Measurements from ENCODE around the gene COL4A1. TPM values are rescaled to one million over a fixed set of nuclear protein-coding genes. Genes with fewer than 3 reads are reported as not detected.

The COL4A1 gene
- polyA plus RNA-seq (2013), result not detected

- peaks cover 14 to 100% (median 75%) of the 10 kb centered on the region in 5 experiments for H3K27me3 ChIP-seq (replicated peaks in 2 of 5; ENCODE audit: control insufficient read depth in 4 of 5, insufficient read depth in 5 of 5, low read length in 4 of 5)
- no peak within 1 kb of the TSS for H3K27ac ChIP-seq (ENCODE audit: insufficient read depth in 1 of 2, low read depth in 1 of 2, low read length in 2 of 2, poor library complexity in 1 of 2, severe bottlenecking in 2 of 2)
- no peaks in the 10 kb centered on the region for H3K36me3 ChIP-seq (ENCODE audit: control insufficient read depth in 4 of 4, insufficient read depth in 4 of 4, low read length in 3 of 4)
- no peak for DNase-seq
- WGBS (ENCODE audit: insufficient coverage), result 1% methylated on average over 68 of the region's 96 CpGs
- ChIA-PET CTCF (interaction anchor here (1.0 kb wide), 1 partner anchor 23 kb away, joined by 3 read pairs; no protein-coding TSS in a partner anchor), POLR2A (no interaction called here)
- peaks cover 0 to 32% (median 14%) of the 10 kb centered on the region in 4 experiments for H3K4me1 ChIP-seq (ENCODE audit: control extremely low read depth in 1 of 4, control insufficient read depth in 4 of 4, insufficient read depth in 4 of 4, low read length in 3 of 4)
- H3K9me3 ChIP-seq (ENCODE audit: control extremely low read depth in 1 of 5, control insufficient read depth in 4 of 5, insufficient read depth in 2 of 5, low read depth in 1 of 5, low read length in 4 of 5), result no peaks in the 10 kb centered on the region
- H3K4me3 ChIP-seq (ENCODE audit: control insufficient read depth in 1 of 7, extremely low read depth in 1 of 7, insufficient read depth in 4 of 7, low read depth in 2 of 7, low read length in 6 of 7), result peak within 1 kb of the TSS in 4 of 7 experiments; percentile 27 to 46 (median 42)
These were observed at the start of gene COL4A1, which contains the start of gene COL4A2 for GRCh38 chr13:110306960-110307766. TSS of gene COL4A1 (minus strand) at chr13:110307157. CDS start at chr13:110307027, 130 bp downstream. TSS of gene COL4A2 (plus strand) at chr13:110307284. CDS start at chr13:110307904, 620 bp downstream.

DNA sequence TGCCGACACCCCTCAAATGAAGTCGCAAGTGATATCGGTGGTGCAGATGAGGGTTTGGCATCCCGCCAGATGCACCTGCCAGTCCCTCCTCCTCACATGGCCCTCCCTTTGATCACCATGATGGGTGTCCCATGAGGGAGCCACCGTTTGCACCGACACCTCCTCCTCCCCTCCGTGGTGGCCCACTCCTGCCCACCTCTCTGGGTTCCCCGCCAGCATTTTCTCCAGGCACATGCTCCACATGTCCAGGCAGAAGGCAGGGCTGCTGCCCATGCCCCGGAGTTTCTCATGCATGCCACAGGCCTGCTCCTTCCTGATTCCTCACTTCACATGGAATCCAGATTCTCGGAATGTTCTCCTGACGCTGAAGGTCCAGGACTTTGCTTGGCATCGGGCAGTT is 49.4 kb upstream of the COL4A1 start:
- DNase-seq, result peak in 1 of 3 donors; percentile 3
- ChIA-PET POLR2A (no interaction called here), CTCF (no interaction called here)
- H3K4me3 ChIP-seq (ENCODE audit: control insufficient read depth in 1 of 7, extremely low read depth in 1 of 7, insufficient read depth in 4 of 7, low read depth in 2 of 7, low read length in 6 of 7), result no peak overlapping the region
- H3K27ac ChIP-seq (ENCODE audit: insufficient read depth in 1 of 2, low read depth in 1 of 2, low read length in 2 of 2, poor library complexity in 1 of 2, severe bottlenecking in 2 of 2), result no peak overlapping the region
- H3K27me3 ChIP-seq (replicated peaks in 2 of 5; ENCODE audit: control insufficient read depth in 4 of 5, insufficient read depth in 5 of 5, low read length in 4 of 5), result peaks cover 0 to 14% (median 6%) of the 10 kb centered on the region in 5 experiments
- H3K9me3 ChIP-seq (ENCODE audit: control extremely low read depth in 1 of 5, control insufficient read depth in 4 of 5, insufficient read depth in 2 of 5, low read depth in 1 of 5, low read length in 4 of 5), result no peaks in the 10 kb centered on the region
- no peaks in the 10 kb centered on the region for H3K36me3 ChIP-seq (ENCODE audit: control insufficient read depth in 4 of 4, insufficient read depth in 4 of 4, low read length in 3 of 4)
- WGBS (ENCODE audit: insufficient coverage), result 83% methylated on average over 11 of the region's 12 CpGs
- no peaks in the 10 kb centered on the region for H3K4me1 ChIP-seq (ENCODE audit: control extremely low read depth in 1 of 4, control insufficient read depth in 4 of 4, insufficient read depth in 4 of 4, low read length in 3 of 4)

DNA sequence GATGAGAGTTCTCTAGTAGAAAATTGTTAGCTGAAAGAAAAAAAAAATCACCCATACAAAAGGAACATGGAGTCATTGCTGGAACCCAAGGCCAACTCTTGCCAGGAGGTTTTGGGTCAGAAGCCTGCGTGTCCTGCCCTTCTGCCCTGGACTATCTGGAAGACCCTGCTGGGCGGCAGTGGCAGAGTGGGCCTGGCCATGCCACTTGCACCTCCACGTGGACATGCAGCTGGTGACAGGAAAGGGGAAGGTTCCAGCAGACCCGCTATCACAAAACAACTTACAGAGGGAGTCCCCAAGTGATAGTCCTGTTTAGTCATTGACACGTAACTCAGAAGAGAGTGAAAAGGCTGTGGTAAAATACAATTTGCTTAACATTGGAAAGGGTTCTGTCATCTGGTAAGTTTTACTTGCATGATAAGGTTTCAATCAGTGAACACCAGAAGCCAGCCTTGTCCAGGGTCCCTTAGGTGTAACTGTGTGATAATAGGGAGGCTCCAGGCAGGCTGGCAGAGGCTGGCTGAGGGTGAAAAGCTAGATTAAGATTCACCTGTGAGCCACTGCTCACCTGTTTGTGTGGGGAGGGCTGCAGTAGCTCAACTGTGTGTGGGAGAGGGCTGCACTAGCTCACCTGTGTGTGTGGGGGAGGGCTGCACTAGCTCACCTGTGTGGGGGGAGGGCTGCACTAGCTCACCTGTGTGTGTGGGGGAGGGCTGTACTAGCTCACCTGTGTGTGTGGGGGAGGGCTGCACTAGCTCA is 47.9 kb upstream of the COL4A1 start:
- WGBS (ENCODE audit: insufficient coverage), result 89% methylated on average over 5 of the region's 5 CpGs
- H3K9me3 ChIP-seq (ENCODE audit: control extremely low read depth in 1 of 5, control insufficient read depth in 4 of 5, insufficient read depth in 2 of 5, low read depth in 1 of 5, low read length in 4 of 5), result no peaks in the 10 kb centered on the region
- peaks cover 0 to 13% (median 5%) of the 10 kb centered on the region in 5 experiments for H3K27me3 ChIP-seq (replicated peaks in 2 of 5; ENCODE audit: control insufficient read depth in 4 of 5, insufficient read depth in 5 of 5, low read length in 4 of 5)
- no peak overlapping the region for H3K4me3 ChIP-seq (ENCODE audit: control insufficient read depth in 1 of 7, extremely low read depth in 1 of 7, insufficient read depth in 4 of 7, low read depth in 2 of 7, low read length in 6 of 7)
- DNase-seq, result peak; percentile 4 to 56 (median 38)
- H3K36me3 ChIP-seq (ENCODE audit: control insufficient read depth in 4 of 4, insufficient read depth in 4 of 4, low read length in 3 of 4), result no peaks in the 10 kb centered on the region
- POLR2A ChIA-PET, result no interaction called here
- no peaks in the 10 kb centered on the region for H3K4me1 ChIP-seq (ENCODE audit: control extremely low read depth in 1 of 4, control insufficient read depth in 4 of 4, insufficient read depth in 4 of 4, low read length in 3 of 4)
- H3K27ac ChIP-seq (ENCODE audit: insufficient read depth in 1 of 2, low read depth in 1 of 2, low read length in 2 of 2, poor library complexity in 1 of 2, severe bottlenecking in 2 of 2), result no peak overlapping the region
- CTCF ChIA-PET, result interaction anchor here (0.6 to 1.1 kb wide), 2 partner anchors 15 to 457 kb away, joined by 3 read pairs; no protein-coding TSS in a partner anchor

DNA sequence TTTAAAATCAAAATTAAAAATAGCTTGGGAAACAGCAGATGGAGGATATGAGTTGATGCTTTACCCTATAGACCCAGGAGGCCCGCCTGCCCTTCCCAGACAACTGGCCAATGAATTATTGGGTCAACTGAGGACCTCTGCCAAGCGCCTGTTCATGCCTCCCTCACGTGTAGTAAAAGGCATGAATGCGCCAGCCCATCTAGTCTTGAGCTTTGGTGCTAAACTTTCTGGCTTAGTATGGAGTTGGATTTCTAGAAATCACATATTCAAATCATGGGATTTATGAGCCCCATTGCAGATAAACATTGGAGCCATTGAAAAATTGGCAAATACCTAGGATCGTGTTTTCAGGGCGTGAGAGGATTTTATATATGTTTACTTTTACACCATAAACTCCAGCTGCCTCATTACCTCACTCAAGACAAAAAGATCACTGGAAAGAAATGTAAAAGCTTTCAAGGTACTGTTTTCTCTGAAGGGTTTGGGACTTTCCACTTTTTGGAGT is 47.2 kb upstream of the COL4A1 start:
- CTCF ChIA-PET, result no interaction called here
- H3K4me3 ChIP-seq (ENCODE audit: control insufficient read depth in 1 of 7, extremely low read depth in 1 of 7, insufficient read depth in 4 of 7, low read depth in 2 of 7, low read length in 6 of 7), result no peak overlapping the region
- H3K27me3 ChIP-seq (replicated peaks in 2 of 5; ENCODE audit: control insufficient read depth in 4 of 5, insufficient read depth in 5 of 5, low read length in 4 of 5), result peaks cover 0 to 12% (median 5%) of the 10 kb centered on the region in 5 experiments
- POLR2A ChIA-PET, result interaction anchor here (0.6 kb wide), 1 partner anchor 17 kb away, joined by 5 read pairs; no protein-coding TSS in a partner anchor
- no peaks in the 10 kb centered on the region for H3K4me1 ChIP-seq (ENCODE audit: control extremely low read depth in 1 of 4, control insufficient read depth in 4 of 4, insufficient read depth in 4 of 4, low read length in 3 of 4)
- H3K9me3 ChIP-seq (ENCODE audit: control extremely low read depth in 1 of 5, control insufficient read depth in 4 of 5, insufficient read depth in 2 of 5, low read depth in 1 of 5, low read length in 4 of 5), result no peaks in the 10 kb centered on the region
- H3K36me3 ChIP-seq (ENCODE audit: control insufficient read depth in 4 of 4, insufficient read depth in 4 of 4, low read length in 3 of 4), result no peaks in the 10 kb centered on the region
- H3K27ac ChIP-seq (ENCODE audit: insufficient read depth in 1 of 2, low read depth in 1 of 2, low read length in 2 of 2, poor library complexity in 1 of 2, severe bottlenecking in 2 of 2), result no peak overlapping the region
- DNase-seq, result no peak
- 97% methylated on average over 4 of the region's 6 CpGs for WGBS (ENCODE audit: insufficient coverage)

- no peaks in the 10 kb centered on the region for H3K4me1 ChIP-seq (ENCODE audit: control extremely low read depth in 1 of 4, control insufficient read depth in 4 of 4, insufficient read depth in 4 of 4, low read length in 3 of 4)
- H3K9me3 ChIP-seq (ENCODE audit: control extremely low read depth in 1 of 5, control insufficient read depth in 4 of 5, insufficient read depth in 2 of 5, low read depth in 1 of 5, low read length in 4 of 5), result no peaks in the 10 kb centered on the region
- no peaks in the 10 kb centered on the region for H3K36me3 ChIP-seq (ENCODE audit: control insufficient read depth in 4 of 4, insufficient read depth in 4 of 4, low read length in 3 of 4)
- WGBS (ENCODE audit: insufficient coverage), result 96% methylated on average over 11 of the region's 13 CpGs
- ChIA-PET CTCF (no interaction called here), POLR2A (no interaction called here)
- no peak for DNase-seq
- H3K4me3 ChIP-seq (ENCODE audit: control insufficient read depth in 1 of 7, extremely low read depth in 1 of 7, insufficient read depth in 4 of 7, low read depth in 2 of 7, low read length in 6 of 7), result no peak overlapping the region
- H3K27me3 ChIP-seq (replicated peaks in 2 of 5; ENCODE audit: control insufficient read depth in 4 of 5, insufficient read depth in 5 of 5, low read length in 4 of 5), result peaks cover 0 to 19% (median 5%) of the 10 kb centered on the region in 5 experiments
- no peak overlapping the region for H3K27ac ChIP-seq (ENCODE audit: insufficient read depth in 1 of 2, low read depth in 1 of 2, low read length in 2 of 2, poor library complexity in 1 of 2, severe bottlenecking in 2 of 2)
These were observed 46.5 kb upstream of the COL4A1 start for GRCh38 chr13:110353339-110353977.

GRCh38 chr13:110352735-110353134 is 45.8 kb upstream of the COL4A1 start:
- Histone ChIP-seq H3K36me3 (ENCODE audit: control insufficient read depth in 4 of 4, insufficient read depth in 4 of 4, low read length in 3 of 4) (no peaks in the 10 kb centered on the region), H3K27me3 (replicated peaks in 2 of 5; ENCODE audit: control insufficient read depth in 4 of 5, insufficient read depth in 5 of 5, low read length in 4 of 5) (peaks cover 0 to 19% (median 5%) of the 10 kb centered on the region in 5 experiments), H3K4me3 (ENCODE audit: control insufficient read depth in 1 of 7, extremely low read depth in 1 of 7, insufficient read depth in 4 of 7, low read depth in 2 of 7, low read length in 6 of 7) (no peak overlapping the region), H3K27ac (ENCODE audit: insufficient read depth in 1 of 2, low read depth in 1 of 2, low read length in 2 of 2, poor library complexity in 1 of 2, severe bottlenecking in 2 of 2) (no peak overlapping the region), H3K4me1 (ENCODE audit: control extremely low read depth in 1 of 4, control insufficient read depth in 4 of 4, insufficient read depth in 4 of 4, low read length in 3 of 4) (no peaks in the 10 kb centered on the region), H3K9me3 (ENCODE audit: control extremely low read depth in 1 of 5, control insufficient read depth in 4 of 5, insufficient read depth in 2 of 5, low read depth in 1 of 5, low read length in 4 of 5) (no peaks in the 10 kb centered on the region)
- DNase-seq, result no peak
- 92% methylated on average over 8 of the region's 8 CpGs for WGBS (ENCODE audit: insufficient coverage)
- CTCF ChIA-PET, result no interaction called here
- POLR2A ChIA-PET, result no interaction called here
